ENCODE results near the gene RNPEP. TPM values are rescaled to one million over a fixed set of nuclear protein-coding genes. Genes with fewer than 3 reads are reported as not detected.
"Not testable (repeated sequence)": the region's sequence is repeated elsewhere in the genome, so short reads cannot be mapped to it uniquely, and the experiment has no call there.

RNPEP gene
- 131 and 140 TPM in 2 replicates for total RNA-seq (2014; rRNA removed; shearing (Covaris generic))

- peak; percentile 86 for DNase-seq (ENCODE audit: low spot score)
Measured at GRCh38 chr1:201982623-201983379, at the start of gene RNPEP. TSS of gene RNPEP (plus strand) at chr1:201982648. CDS start at chr1:201982667, 19 bp downstream.

GRCh38 chr1:201933840-201934430 is 48.5 kb upstream of the RNPEP start:
- peak; percentile 15 for DNase-seq (ENCODE audit: low spot score)

DNA sequence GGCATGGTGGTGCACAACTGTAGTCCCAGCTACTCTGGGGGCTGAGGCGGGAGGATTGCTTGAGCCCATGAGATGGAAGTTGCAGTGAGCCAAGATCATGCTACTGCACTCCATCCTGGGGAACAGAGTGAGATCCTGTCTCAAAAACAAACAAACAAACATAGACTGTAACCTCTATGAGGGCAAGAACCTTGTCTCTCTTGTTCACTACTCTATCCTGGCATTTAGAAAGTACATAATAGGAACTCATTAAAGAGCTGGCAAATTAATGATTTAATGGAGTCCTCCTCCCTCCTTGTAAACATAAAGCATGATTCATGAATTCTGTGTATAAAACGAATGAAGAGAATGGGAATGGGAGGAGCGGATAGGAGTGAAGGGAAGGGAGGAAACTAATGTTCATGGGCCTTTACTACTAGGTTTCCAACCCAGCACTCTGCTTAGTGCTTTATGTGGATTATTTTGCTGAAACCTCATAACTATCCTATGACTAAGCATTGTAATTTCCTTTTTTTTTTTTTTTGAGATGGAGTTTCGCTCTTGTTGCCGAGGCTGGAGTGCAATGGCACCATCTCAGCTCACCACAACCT is 44.7 kb upstream of the RNPEP start:
- DNase-seq (ENCODE audit: low spot score), result no peak

DNA sequence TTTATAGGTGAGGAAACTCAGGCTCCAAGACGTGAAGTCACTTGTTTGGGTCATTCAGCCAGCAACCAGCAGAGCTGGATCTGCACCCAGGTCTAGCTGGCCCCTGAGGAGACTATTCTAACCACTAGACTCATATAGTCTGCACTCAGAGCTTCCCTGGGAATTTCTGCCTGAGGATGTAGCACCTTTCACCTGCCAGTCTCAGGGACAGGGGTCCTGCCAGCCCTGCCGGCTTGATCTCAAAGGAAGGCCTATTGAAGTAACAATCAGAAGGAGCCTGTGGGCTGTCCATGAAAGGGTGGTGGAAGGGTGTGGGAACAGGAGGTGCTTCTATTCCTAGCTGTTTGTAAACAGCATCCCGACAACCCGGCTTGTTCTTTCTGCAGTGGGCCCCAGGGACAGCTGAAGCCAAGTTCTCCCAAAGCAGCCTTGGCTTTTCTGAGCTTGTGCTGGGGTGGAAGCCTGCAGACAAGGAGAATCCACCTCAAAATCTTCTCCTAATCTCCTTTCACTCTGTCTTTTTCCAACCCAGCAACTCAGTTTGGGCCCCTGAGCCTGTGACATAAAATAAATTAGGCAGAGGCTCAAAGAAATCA is 43.9 kb upstream of the RNPEP start:
- DNase-seq (ENCODE audit: low spot score), result no peak

DNA sequence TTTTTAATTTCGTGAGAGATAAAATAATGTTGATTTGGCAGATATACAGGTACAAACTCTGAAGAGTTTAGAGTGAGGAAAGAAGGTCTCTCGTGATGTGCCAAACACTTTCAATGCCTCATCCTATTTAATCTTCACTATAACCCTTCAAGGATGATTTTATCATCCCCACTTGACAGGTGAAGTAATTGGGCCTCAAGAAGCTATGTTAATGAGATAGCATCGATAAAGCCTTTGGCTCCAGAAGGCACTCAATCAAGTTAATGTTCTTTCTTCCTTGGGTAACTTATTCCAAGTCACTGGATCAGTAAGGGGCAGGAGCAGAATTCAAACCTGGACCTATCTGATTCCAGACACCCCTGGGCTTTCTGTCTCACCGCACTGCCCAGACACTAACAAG is 43.3 kb upstream of the RNPEP start:
- DNase-seq (ENCODE audit: low spot score), result no peak

GRCh38 chr1:201939574-201939973 is 42.9 kb upstream of the RNPEP start:
- DNase-seq (ENCODE audit: low spot score), result no peak

DNA sequence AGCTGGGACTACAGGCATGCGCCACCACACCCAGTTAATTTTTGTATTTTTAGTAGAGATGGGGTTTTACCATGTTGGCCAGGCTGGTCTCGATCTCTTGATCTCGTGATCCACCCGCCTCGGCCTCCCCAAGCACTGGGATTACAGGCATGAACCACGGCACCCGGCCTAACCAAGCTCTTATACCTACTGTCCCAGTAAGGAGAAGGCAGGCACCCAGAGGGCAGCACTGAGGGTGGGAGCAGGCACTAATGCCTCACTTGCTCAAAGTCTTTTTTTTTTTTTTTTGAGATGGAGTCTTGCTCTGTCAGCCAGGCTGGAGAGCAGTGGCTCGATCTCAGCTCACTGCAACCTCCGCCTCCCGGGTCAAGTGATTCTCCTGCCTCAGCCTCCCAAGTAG is 42.1 kb upstream of the RNPEP start:
- DNase-seq (ENCODE audit: low spot score), result not testable (repeated sequence)

DNA sequence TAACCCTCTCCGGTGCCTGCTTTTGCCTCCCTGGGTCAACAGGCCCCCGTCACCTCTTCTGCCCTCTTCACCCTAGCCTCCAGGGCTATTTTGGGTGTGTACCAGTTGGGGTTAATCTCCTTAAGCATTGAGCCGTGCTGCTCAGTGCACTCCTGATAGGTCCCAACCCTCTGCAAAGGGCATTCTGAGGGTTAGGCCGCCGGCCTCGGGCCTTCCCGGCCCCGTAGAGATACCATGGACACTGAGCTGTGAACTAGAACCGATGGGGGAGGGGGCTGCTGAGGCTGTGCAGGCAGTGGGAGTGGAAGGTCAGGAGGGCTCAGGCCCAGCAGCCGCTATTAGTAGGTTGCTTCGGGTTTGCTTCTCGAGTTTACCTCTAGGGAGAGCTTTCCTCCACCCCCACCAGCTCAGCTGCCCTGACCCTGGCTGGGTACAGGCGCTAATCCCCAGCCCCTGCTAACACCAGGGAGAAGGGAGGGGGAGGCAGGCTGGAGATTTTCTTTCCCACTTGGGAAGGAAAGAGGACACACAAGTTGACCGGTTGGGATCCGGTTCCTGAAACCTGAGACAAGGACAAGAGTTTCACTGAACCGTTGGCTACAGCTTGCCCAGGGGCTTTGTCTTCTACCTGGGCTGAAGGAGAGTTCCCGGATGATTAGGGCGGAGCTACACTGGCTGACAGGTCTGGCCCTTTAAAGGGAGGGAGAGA is 40.9 kb upstream of the RNPEP start:
- no peak for DNase-seq (ENCODE audit: low spot score)

DNA sequence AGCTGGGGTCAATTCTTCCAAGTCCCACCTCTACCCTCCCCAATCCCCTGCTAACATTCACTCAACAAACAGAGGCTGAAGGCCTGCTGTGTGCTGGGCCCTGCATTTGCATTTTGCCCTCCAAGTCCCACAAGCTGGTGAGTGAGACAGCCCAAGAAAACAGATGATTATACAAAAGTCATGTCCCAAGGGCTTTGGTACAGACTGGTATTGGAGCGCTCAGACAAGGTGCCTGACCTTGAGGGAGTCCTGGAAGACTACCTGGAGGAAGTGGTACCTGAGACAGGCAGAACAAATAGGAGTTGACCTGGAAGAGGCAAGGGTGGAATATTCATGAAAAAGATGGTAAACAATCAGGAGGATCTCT is 40.3 kb upstream of the RNPEP start:
- no peak for DNase-seq (ENCODE audit: low spot score)

DNA sequence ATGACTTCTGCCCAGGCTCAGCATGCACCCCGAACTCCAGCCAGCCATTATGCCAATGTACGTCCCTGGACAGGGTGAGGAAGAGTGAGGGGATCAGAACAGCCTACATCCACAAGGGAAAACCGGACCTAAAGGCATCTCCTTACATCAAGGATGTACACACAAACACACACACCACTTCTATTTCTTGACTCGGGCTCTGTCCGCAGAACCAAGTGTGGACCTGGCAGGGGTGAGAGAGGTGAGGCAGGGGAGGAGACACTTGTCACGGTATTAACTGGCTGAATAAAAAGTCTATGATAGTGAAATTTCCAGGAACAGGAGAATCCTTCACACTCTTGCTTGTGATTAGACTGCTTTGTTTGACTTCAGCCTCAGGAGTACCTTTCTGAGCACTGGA is 38.4 kb upstream of the RNPEP start:
- DNase-seq (ENCODE audit: low spot score), result no peak

- DNase-seq (ENCODE audit: low spot score), result no peak
Measured at GRCh38 chr1:201944639-201945038, 37.8 kb upstream of the RNPEP start.

DNA sequence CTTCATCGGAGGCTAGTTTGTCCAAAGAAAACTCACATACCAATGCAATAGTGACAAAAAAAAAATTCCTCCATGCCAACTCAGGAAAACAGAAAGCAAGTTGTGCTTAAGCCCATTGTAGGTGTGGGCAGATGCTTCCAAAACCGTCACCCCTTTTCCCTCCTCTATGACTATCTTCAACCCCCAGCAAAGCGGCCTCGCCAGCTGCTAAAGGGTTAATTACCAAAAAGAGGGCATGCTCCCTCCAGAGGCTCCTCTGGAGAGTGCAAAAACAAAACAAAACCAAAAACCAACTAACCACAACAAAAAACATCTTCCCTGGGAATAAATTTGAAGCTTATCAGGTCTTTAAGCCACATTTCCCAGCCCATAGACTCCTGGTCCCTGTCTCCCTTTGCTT is 37.3 kb upstream of the RNPEP start:
- no peak for DNase-seq (ENCODE audit: low spot score)

GRCh38 chr1:201945863-201946223 is 36.6 kb upstream of the RNPEP start:
- no peak for DNase-seq (ENCODE audit: low spot score)

- no peak for DNase-seq (ENCODE audit: low spot score)
Measured at GRCh38 chr1:201946224-201946908, 36.1 kb upstream of the RNPEP start, which contains the start of gene LMOD1. TSS of gene LMOD1 (minus strand) at chr1:201946548. CDS start at chr1:201946340, 208 bp downstream.

DNA sequence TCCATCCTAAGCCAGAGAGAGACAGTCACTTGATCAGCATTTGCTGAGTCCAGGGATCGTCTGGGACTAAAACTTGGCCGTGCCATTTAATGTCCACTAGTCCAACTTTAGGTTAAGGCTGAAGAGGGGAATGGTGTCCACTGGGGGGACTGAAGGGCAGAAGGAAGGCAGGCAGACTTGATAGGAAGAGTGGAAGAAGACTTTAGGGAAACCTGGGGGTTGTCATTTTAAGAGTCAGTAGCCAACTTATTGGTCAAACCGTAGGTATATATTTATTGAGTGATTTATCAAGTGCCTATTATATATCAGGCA is 34.8 kb upstream of the RNPEP start:
- no peak for DNase-seq (ENCODE audit: low spot score)

- DNase-seq (ENCODE audit: low spot score), result no peak
Measured at GRCh38 chr1:201949491-201949890, 33.0 kb upstream of the RNPEP start.

DNA sequence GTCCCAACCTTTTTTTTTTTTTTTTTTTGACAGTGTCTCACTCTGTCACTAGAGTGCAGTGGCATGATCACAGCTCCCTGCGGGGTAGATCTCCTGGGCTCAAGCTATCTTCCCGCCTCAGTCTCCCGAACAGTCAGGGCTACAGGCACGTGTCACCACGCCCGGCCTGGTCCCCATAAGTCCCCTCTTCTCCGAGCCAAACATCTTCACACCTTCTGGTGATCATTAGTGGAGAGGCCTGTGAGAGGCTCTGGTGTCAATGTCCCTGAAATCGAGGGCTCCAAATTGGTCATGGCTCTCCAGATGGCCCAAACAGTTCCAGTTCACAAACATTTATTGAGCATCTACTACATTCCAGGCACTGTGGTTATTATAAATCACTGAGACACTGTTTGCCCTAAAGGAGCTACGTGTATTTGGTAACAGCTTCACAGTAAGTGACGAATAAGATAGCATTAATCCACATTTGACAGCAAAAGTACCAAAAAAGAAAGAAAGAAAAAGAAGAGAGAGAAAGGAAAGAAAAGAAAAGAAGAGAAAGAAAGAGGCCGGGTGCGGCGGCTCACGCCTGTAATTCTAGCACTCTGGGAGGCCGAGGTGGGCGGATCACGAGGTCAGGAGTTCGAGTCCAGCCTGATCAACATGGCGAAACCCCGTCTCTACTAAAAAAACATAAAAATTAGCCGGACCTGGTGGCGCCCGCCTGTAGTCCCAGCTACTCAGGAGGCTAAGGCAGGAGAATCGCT is 28.0 kb upstream of the RNPEP start:
- no peak for DNase-seq (ENCODE audit: low spot score)

DNA sequence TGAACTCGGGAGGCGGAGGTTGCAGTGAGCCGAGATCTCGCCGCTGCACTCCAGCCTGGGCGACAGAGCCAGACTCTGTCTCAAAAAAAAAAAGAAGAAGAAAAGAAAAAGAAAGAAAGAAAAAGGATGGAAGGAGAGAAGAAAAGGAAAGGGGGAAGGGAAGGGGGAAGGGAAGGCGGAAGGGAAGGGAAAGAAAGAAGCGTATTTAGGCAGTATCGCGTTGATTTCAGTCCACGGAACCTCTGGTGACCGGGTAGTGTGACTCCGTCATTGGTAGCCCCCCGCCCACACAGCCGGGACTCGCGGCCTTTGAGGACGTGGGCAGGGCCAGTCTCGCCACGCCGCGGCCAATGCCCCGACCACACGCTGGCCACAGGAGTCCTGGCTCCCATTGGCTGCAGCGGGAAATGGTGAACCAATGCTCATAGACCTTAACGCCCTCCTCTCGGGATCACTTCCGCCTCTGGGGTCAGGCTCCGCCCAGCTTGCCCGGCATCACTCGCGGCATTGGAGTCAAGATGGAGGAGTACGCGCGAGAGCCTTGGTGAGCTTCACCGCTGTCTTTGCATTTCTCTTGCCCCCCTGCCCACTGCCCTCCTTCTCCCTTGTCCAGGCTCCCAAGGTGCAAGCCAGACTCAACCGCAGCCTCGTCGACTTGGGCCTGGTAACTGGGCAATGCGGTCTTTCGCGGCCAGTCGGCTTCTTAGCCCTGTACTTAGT is 27.3 kb upstream of the RNPEP start, which contains the start of gene TIMM17A:
TIMM17A (plus strand) TSS at position 495 of the 720 bp plus-strand sequence; CDS start at position 519, 24 bp downstream.
- peak; percentile 97 for DNase-seq (ENCODE audit: low spot score)

- no peak for DNase-seq (ENCODE audit: low spot score)
Measured at GRCh38 chr1:201955729-201956143, 26.7 kb upstream of the RNPEP start.

DNA sequence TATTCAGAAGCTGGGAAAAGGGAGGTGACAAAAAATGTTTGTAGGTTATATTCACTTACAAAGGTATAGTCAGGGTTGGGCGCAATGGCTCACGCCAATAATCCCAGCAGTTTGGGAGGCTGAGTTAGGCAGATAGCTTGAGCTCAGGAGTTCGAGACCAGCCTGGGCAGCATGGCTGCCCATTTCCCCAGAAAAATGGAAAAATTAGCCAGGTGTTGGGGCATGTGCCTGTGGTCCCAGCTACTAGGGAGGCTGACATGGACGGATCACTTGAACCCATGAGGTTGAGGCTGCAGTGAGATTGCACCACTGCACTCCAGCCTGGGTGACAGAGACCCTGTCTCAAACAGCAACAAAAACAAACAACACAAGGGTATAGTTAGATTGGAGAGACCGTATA is 24.1 kb upstream of the RNPEP start:
- DNase-seq (ENCODE audit: low spot score), result no peak
